Measurements from ENCODE around the gene KRTAP3-2.

Gene KRTAP3-2

DNA sequence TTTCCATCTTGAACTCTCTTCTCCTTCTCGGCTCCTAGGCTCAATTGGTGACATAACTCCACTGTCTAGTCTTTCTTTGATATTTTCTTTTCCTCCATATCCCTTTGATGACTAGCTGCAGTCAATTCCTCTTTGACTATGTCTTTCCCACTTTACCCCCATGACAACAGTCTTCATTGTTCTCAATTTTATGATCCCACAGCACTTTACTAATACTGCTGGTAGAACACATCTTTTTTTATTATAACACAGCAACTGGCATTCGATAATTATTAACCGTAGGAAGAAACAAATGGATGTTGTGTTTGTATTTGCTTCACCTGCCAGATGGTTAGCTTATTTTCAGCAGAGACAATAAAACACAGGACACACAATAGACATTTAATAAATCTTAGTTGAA lies 7.0 kb downstream of the KRTAP3-2 start:
- no peak for ATAC-seq
- TF ChIP-seq TCF4 (CRISPR knock-in tag; IDR thresholded peaks at IDR 0.05; ENCODE audit: borderline replicate concordance) (no peak), ZNF70 (CRISPR knock-in tag; IDR thresholded peaks at IDR 0.05) (no peak), TOX (CRISPR knock-in tag; IDR thresholded peaks at IDR 0.05; ENCODE audit: borderline replicate concordance) (no peak), BACH2 (CRISPR knock-in tag; IDR thresholded peaks at IDR 0.05; ENCODE audit: borderline replicate concordance) (no peak), ISL1 (CRISPR knock-in tag; IDR thresholded peaks at IDR 0.05) (no peak), SNAI2 (CRISPR knock-in tag; IDR thresholded peaks at IDR 0.05) (no peak), ESRRG (CRISPR knock-in tag; IDR thresholded peaks at IDR 0.05) (no peak), GLIS3 (CRISPR knock-in tag; IDR thresholded peaks at IDR 0.05) (no peak), ZC3H10 (CRISPR knock-in tag; IDR thresholded peaks at IDR 0.05) (no peak), ZNF8 (CRISPR knock-in tag; IDR thresholded peaks at IDR 0.05) (no peak), ARNTL (CRISPR knock-in tag; IDR thresholded peaks at IDR 0.05; ENCODE audit: borderline replicate concordance, low read depth) (no peak)
- TF ChIP-seq, protein P1, sequence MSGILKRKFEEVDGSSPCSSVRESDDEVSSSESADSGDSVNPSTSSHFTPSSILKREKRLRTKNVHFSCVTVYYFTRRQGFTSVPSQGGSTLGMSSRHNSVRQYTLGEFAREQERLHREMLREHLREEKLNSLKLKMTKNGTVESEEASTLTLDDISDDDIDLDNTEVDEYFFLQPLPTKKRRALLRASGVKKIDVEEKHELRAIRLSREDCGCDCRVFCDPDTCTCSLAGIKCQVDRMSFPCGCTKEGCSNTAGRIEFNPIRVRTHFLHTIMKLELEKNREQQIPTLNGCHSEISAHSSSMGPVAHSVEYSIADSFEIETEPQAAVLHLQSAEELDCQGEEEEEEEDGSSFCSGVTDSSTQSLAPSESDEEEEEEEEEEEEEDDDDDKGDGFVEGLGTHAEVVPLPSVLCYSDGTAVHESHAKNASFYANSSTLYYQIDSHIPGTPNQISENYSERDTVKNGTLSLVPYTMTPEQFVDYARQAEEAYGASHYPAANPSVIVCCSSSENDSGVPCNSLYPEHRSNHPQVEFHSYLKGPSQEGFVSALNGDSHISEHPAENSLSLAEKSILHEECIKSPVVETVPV (CRISPR knock-in tag; IDR thresholded peaks at IDR 0.05): no peak
- TF ChIP-seq, protein P2, sequence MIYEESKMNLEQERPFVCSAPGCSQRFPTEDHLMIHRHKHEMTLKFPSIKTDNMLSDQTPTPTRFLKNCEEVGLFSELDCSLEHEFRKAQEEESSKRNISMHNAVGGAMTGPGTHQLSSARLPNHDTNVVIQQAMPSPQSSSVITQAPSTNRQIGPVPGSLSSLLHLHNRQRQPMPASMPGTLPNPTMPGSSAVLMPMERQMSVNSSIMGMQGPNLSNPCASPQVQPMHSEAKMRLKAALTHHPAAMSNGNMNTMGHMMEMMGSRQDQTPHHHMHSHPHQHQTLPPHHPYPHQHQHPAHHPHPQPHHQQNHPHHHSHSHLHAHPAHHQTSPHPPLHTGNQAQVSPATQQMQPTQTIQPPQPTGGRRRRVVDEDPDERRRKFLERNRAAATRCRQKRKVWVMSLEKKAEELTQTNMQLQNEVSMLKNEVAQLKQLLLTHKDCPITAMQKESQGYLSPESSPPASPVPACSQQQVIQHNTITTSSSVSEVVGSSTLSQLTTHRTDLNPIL (CRISPR knock-in tag; IDR thresholded peaks at IDR 0.05; ENCODE audit: low read depth): no peak

DNA sequence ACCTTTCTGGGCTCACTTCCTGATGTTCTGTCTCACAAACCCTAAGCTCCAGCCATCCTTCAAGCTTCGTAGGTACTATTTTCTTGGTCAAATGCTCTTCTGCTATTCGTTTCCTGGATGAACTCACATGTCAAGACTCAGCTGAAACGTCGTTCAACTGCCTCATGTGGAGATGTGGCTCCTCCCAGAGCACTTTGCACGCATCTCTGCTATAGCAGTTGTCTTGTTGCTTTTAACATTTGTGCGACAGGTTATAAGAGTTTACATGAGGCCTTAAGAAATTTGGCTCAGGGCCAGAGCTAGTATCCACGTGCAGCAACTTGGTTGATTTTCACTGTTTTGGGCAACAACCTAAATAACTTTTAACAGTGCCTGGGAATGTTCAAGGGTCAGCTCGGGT lies 12.8 kb downstream of the KRTAP3-2 start:
- ATAC-seq: no peak
- TF ChIP-seq GLIS3 (CRISPR knock-in tag; IDR thresholded peaks at IDR 0.05): no peak
- TF ChIP-seq BACH2 (CRISPR knock-in tag; IDR thresholded peaks at IDR 0.05; ENCODE audit: borderline replicate concordance): no peak
- TF ChIP-seq SNAI2 (CRISPR knock-in tag; IDR thresholded peaks at IDR 0.05): no peak
- TF ChIP-seq, protein P3, sequence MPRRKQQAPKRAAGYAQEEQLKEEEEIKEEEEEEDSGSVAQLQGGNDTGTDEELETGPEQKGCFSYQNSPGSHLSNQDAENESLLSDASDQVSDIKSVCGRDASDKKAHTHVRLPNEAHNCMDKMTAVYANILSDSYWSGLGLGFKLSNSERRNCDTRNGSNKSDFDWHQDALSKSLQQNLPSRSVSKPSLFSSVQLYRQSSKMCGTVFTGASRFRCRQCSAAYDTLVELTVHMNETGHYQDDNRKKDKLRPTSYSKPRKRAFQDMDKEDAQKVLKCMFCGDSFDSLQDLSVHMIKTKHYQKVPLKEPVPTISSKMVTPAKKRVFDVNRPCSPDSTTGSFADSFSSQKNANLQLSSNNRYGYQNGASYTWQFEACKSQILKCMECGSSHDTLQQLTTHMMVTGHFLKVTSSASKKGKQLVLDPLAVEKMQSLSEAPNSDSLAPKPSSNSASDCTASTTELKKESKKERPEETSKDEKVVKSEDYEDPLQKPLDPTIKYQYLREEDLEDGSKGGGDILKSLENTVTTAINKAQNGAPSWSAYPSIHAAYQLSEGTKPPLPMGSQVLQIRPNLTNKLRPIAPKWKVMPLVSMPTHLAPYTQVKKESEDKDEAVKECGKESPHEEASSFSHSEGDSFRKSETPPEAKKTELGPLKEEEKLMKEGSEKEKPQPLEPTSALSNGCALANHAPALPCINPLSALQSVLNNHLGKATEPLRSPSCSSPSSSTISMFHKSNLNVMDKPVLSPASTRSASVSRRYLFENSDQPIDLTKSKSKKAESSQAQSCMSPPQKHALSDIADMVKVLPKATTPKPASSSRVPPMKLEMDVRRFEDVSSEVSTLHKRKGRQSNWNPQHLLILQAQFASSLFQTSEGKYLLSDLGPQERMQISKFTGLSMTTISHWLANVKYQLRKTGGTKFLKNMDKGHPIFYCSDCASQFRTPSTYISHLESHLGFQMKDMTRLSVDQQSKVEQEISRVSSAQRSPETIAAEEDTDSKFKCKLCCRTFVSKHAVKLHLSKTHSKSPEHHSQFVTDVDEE (CRISPR knock-in tag; IDR thresholded peaks at IDR 0.05): no peak
- no peak for TF ChIP-seq PPARA (CRISPR knock-in tag; IDR thresholded peaks at IDR 0.05; ENCODE audit: borderline replicate concordance)
- TF ChIP-seq, protein P2 (CRISPR knock-in tag; IDR thresholded peaks at IDR 0.05; ENCODE audit: low read depth): no peak
- no peak for TF ChIP-seq TOX (CRISPR knock-in tag; IDR thresholded peaks at IDR 0.05; ENCODE audit: borderline replicate concordance)
- no peak for TF ChIP-seq ARNTL (CRISPR knock-in tag; IDR thresholded peaks at IDR 0.05; ENCODE audit: borderline replicate concordance, low read depth)
- TF ChIP-seq ZNF70 (CRISPR knock-in tag; IDR thresholded peaks at IDR 0.05): no peak
- no peak for TF ChIP-seq ESRRG (CRISPR knock-in tag; IDR thresholded peaks at IDR 0.05)
- TF ChIP-seq ZNF8 (CRISPR knock-in tag; IDR thresholded peaks at IDR 0.05): no peak
- TF ChIP-seq ISL1 (CRISPR knock-in tag; IDR thresholded peaks at IDR 0.05): no peak
- TF ChIP-seq TCF4 (CRISPR knock-in tag; IDR thresholded peaks at IDR 0.05; ENCODE audit: borderline replicate concordance): no peak
- TF ChIP-seq ZNF565 (CRISPR knock-in tag; conservative IDR thresholded peaks at IDR 0.05; ENCODE audit: low read depth): no peak
- TF ChIP-seq, protein P4, sequence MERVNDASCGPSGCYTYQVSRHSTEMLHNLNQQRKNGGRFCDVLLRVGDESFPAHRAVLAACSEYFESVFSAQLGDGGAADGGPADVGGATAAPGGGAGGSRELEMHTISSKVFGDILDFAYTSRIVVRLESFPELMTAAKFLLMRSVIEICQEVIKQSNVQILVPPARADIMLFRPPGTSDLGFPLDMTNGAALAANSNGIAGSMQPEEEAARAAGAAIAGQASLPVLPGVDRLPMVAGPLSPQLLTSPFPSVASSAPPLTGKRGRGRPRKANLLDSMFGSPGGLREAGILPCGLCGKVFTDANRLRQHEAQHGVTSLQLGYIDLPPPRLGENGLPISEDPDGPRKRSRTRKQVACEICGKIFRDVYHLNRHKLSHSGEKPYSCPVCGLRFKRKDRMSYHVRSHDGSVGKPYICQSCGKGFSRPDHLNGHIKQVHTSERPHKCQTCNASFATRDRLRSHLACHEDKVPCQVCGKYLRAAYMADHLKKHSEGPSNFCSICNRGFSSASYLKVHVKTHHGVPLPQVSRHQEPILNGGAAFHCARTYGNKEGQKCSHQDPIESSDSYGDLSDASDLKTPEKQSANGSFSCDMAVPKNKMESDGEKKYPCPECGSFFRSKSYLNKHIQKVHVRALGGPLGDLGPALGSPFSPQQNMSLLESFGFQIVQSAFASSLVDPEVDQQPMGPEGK (CRISPR knock-in tag; IDR thresholded peaks at IDR 0.05; ENCODE audit: borderline replicate concordance): no peak
- no peak for TF ChIP-seq CSDC2 (CRISPR knock-in tag; IDR thresholded peaks at IDR 0.05)
- no peak for TF ChIP-seq OSR1 (CRISPR knock-in tag; IDR thresholded peaks at IDR 0.05)

DNA sequence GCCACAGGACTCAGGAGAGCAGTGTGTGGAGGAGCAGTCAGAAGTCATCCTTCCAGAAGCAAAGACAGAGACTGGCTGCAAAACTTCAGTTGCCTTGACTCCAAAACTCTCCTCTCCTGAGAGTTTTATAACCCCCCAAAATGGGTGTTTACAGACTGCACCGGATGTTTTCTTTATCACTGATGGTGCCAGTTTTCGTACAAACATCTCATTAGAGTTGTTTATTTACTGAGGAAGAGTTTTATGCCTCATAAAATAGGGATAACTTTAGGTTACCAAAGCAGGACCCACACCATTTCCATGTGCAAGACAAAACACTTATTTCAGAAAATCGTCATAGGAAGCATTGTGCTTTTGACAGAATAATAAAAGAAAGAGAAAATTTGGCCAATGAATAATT lies 15.5 kb downstream of the KRTAP3-2 start, which contains the start of gene KRT40:
TSS of gene KRT40 (minus strand) at position 101 of the 400 bp plus-strand sequence. CDS start at position 48, 53 bp downstream.
- ATAC-seq: no peak
- TF ChIP-seq ZNF565 (CRISPR knock-in tag; conservative IDR thresholded peaks at IDR 0.05; ENCODE audit: low read depth): no peak
